Stimulated activated CD4-positive, alpha-beta T cell treated with anti-CD3 and anti-CD28 coated beads, Interleukin-2, amount 100 ng/mL, for 24 hours (primary cell): Measurements from ENCODE around the gene RASAL3.

Experiments
- DNase-seq, 2 donors: peaks; one replicate each; pipeline ENCODE4 v3.0.0-alpha.2; 2020

The RASAL3 gene

DNA sequence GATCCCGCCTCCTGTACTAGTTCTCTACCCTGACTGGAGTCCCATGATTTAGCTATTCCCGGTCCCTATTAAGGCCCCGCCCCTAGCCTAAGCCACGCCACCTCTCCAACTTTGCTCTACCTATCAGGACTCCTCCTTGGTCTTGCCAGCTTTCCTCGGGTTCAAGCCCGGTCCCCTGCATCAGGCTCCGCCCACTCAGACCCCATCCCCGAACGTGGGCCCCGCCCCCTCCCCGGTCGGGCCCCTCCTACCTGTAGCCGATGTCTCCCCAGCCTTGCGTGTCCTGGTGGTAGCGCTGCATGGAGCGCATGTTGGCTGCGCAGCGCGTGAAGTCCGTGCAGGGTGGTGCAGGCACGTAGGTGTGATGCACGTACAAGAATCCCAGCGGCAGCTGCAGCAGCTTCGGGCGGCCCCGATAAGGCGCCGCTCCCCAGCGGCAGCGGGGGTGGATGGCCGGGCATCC is 7.3 kb upstream of the RASAL3 start:
- DNase-seq: no peak

DNA sequence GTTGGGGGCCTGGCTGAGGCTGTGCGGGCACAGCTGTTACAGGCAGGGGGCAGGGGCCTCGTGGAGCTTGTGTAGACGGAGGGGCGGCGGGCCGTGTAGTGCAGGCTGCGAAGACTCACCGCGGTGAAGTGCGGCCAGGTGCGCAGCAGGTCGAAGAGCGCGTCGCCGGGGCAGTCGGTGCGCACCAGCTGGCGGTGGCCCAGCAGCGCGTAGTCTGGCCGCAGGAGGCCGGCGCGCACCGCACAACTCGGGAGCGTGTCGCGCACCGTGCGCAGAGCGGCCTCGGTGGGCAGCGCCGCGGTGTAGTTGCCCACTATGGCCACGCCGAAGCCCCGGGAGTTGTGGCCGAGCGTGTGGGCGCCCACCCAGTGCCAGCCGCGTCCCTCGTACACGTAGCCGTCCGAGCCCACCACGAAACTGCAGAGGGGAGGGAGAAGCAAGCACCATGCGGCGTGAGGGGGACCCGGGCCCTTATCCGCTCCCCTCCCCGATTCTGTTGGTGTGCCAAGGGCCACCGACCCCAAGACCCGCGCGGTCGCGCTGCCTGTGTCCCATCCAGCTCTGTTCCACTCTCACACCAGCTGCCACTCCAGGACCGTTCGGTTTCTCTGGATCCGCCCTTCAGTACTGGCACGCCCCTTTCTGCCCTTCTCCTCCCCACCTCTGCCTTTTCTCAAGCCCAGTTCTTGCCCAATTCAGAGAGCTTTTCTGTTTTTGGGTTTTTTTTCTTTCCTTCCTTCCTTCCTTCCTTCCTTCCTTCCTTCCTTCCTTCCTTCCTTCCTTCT is 5.4 kb upstream of the RASAL3 start:
- DNase-seq: peak in 1 of 2 donors; percentile 46

DNA sequence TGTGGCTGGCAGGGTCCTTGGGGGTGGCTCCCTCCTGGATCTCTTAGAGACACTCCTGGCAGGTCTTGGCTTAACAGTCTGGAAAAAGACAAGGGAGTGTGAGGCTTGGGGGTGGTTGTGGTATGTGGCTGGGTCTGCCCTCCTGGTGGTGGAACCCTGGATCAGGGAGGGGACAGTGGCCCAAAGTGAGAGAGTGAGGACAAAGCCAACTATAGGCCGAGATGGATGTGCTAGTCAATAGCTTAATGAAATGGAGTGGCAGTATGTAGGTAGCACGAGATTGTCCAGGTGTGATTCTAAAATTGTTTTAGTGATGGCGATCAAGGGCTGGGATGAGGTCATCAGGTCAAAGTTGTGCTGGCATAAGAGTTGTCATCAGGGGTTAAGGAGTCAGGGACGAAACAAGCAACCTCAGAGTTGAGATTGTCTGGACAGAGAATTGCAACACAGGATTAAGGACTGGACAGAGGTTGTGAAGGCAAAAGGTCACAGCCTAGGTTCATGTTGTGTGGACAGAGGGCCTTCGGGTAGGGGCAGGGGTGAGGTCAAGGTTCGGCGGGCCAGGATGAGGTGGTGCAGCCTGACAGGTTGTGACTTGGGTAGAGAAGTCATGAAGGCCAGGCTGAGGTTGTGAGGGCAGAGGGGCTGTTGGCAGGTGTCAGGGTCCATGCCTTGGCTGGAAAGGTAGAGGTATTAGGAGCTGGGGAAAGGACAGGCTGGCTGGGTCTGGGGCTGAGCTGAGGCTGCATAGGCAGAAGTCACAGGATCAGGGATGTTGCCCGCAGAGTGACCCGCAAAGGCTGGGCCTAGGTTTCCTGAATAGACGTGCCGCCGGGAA is 4.5 kb upstream of the RASAL3 start:
- no peak for DNase-seq

DNA sequence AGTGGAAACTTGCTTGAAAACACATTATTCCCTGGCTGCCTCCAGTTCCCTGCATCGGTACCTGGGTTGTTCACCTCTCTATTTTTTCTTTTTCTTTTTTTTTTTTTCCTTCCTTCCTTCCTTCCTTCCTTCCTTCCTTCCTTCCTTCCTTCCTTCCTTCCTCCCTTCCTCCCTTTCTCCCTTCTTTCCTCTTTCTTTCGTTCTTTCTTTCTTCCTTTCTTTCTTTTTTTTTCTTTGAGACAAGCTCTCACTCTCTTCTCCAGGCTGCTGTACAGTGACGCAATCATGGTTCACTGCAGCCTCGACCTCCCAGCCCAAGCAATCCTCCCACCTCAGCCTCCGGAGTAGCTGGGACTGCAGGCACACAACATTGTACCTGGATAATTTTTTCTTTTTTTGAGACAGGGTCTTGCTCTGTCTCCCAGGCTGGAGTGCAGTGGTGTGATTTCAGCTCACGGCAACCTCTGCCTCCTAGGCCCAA is 3.4 kb upstream of the RASAL3 start:
- no peak for DNase-seq

DNA sequence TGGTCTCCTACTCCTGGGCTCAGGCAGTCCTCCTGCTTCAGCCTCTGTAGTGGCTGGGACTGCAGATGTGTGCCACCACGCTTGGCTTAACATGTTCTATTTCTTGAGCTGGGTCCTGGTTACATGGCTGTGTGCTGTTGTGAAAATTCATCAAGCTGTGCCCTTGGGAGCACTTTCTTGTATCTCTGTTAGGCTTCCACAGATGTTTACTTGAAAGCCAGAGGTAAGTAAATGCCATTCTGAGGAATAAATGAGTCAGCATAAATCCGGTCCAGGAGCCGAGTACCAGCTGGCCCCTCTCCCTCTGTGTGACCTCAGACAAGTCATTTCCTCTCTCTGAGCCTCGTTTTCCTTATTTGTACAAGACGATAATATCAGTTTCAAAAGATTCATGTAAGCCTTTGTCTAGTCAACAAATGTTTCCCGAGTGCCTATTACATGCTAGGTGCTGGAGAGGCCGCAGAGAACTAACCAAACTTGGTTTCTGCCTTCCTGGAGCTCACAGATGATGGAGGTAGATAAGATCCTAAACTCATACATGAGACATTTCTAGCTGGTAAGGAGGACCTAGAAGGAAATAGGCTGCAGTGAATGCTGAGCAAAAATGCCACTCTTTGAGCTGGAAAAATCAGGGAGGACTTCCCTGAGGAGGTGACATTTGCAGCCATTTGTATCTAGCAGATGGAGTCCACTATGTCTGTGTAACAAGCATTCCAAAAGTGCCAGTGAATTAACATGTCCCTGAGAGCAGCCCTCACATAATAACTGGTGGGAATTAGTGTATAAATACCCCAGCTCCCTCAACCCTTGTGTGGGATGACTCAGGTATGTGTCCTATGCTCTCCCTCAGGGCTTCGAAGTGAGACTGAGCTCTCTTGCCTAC is 2.7 kb upstream of the RASAL3 start:
- DNase-seq: peak; percentile 61 to 63

DNA sequence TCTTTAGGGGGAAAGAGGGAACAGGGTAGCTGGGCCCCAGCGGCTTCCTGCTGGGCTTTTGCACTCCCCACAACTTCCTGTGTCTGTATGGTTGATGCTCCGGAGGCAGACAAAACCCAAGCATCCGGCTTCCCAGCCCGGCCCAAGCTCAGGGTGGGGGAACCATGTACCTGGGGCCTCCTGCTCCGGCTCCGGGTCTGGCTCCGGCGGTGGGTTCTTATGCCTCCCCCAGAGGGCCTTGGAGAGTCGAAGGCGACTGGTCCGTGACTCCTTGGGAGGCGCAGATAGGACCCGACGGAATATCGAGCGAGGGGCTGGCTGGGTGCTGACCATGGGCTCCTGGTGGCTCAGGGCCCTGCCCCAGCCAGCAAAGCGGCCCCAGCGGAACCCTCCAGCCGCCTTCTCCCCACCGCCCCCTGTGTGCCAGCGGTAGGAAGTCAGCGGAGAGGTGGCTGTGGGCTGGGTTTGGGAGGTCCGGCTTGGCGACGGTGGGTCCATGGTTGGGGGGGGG is 428 bp downstream of the RASAL3 start:
- DNase-seq: peak; percentile 76 to 77

DNA sequence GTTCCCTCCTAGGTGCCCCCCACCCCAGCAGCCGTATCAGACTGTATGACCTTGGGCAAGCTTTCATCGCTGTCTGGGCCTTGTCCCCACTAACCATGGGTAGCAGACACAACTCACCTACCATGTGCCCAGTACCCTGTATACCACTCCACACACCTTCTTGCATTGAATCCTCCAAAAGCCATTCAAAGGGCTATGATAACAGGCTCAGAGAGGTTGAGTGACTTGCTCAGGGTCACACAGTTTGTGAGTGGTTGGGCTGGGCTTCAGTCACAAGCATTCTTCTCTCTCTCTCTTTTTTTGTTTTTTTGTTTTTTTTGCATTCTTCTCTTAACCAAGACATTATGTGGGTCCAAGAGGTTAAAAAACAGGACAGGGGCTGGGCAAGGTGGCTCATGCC is 2.6 kb downstream of the RASAL3 start:
- no peak for DNase-seq

DNA sequence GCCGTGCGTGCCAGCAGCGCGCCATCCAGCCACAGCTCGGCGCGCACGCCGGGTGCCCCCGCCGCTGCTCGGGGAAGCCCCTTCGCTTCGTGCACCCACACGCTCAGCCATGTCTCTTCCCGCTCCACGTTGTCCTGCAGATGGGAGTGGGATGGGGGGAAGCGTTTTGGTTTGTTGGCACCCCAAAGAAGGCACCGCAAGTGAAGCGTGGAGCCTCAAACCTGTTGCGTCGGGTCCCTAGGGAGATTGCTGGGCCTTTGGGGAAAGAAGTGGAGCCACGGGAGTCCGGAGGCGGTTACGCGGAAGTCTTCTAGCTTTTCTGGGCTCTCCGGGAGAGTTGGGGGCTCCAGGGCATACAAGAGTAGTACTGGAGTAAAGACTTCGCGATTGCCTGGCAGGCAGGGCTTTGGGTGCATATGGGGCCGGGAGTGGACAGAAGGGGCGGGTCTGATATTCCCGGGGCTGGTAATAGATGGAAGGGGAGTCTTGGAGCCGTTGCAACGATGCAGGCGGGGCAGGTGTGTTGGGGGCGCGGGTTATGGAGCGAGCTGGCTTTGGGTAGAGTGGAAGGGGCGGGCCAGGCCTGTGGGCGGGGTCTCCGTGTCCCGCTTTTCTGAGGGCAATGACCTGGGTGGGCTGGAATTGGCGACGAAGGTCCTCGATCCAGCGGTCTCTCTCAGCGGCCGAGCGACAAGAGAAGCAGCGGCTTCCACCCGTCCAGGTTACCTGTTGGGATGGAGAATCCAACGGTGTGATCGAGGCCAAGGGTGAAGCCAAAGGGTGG is 6.5 kb downstream of the RASAL3 start:
- no peak for DNase-seq

DNA sequence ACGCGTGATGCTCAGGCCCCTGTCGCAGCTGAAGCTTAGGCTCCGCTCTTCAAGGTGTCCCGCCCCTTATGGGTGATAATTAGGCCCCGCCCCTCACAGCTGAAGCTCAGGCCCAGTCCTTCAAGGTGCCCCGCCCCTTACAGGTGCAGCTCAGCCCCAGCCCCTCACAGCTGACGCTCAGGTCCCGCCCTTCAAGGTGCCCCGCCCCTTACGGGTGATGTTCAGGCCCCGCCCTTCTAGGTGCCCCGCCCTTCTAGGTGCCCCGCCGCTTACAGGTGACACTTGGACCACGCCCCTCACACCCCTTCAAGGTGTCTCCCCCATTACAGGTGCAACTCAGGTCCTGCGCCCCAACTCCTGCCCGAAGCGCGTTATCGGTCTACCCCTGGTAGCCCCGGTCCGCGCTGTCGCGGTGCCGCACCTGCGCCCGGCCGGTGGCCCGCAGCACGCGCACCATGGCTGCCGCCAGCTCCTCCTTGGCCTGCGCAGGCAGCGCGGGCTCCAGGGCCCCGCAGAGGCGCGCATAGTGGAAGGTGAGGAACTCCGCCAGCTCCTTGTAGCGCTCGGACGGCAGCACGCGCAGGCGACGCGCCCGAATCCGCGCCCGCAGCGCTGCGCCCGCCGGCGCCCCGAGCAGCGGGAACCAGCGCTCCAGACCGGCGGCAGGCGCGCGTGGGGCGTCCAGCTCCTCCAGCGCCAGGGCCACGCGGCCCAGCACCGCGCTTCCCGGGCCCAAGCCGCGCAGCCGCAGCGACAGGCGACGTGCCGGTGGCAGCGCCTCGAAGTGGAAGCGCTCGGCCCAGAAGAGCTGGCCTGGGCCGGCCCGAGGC is 7.3 kb downstream of the RASAL3 start:
- peak in 1 of 2 donors; percentile 25 for DNase-seq

DNA sequence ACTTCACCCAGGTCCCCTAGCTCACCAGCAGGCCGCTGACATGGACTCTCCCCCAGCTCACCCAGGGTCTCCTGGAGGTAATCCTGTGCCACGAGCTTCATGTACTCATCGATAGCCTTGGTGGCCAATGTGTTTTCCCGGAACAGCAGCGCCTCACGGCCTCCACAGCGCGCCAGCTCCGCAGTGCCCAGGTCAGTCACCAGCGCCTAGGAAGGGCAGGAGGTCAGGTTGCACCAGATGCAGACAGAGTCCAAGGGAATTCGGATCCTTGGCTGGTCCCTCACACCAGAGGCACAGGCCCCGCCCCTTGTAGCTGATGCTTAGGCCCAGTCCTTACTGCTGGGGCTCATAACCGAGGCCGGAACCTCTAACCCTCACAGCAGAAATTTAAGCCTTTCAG is 7.9 kb downstream of the RASAL3 start:
- DNase-seq: no peak

DNA sequence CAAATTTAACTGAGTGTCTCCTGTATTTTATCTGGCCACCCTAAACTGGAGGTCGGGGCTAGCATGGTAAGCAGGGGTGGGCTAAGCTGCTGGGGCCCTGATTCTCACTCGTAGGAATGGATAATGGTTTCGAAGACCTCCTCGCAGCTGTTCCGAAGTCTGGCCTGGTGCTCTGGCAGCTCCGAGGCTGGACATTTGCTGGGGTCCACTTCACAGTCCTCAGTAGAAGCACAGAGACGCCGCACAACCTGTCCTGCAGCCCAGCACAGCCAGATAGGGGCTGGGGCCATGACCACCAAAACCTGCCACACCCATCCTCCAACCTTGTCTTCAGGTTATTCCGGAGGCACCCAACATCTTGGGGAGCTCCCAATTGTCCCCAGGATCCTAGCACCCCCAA is 8.3 kb downstream of the RASAL3 start:
- DNase-seq: no peak

DNA sequence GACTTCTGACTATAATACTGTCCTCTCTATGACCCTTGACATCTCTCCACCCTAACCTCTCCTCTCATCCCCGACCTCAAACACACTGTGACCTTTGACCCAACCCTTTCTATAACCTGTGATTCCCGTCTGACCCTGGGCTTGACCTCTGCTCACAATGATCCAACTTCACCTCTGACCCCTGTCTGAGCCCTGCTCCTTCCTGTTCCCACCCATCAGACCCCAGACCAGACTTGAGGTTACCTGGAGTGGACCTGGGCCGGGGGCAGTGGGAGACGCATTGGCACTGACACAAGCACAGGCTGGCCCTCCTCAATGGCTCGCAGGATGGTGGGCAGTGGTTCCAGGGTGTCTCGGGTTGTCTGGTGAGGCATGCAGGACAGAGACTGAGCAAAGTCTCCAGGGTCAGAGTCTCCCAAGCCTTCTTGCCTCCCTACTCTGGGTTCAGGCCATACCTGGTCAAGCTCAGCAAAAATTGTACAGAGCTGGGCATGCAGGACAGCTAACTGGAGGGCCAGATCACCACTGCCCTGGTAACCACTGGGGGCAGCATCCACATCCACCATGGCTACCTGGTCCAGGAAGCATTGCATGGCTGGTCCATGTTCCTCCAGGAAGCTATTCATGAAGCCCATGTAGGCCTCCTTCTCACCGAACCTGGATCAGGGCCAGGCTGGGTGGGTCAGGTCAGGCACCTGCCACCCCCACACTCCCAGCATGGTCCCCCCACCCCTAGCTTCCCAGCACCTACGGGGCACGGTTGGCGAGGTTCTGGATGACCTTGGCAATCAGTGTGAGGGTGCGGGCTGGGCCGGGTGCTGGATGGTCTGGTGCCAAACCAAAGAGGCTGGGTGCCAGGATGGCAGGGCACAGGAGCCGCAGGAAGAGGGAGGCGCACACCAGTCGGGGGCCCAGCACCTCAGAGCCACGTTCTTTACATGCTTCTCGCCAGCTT is 10.2 kb downstream of the RASAL3 start:
- DNase-seq: no peak

DNA sequence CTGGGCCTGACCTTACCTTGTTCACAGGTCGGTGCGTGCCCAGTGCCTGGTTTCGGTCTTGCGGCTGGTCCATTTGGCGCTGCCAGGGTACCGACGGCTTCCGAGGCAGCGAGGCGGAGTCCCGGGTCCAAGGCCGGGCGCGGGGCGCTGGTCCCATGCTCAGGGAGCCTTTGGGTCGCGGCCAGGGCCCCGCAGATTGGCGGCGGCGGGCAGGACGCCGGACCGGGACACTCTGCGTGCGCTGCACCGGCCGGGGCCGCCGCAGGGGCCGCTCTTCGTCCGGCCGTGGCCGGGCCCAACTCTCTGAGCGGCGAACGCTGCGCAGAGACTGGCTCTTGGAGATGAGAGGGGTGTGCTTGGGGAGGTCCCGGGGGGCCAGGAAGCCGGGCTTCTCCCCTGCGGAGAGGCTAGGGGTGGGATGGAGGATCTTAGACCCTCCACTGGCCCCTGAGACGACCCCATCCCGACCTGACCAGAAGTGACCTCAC is 11.2 kb downstream of the RASAL3 start:
- no peak for DNase-seq

DNA sequence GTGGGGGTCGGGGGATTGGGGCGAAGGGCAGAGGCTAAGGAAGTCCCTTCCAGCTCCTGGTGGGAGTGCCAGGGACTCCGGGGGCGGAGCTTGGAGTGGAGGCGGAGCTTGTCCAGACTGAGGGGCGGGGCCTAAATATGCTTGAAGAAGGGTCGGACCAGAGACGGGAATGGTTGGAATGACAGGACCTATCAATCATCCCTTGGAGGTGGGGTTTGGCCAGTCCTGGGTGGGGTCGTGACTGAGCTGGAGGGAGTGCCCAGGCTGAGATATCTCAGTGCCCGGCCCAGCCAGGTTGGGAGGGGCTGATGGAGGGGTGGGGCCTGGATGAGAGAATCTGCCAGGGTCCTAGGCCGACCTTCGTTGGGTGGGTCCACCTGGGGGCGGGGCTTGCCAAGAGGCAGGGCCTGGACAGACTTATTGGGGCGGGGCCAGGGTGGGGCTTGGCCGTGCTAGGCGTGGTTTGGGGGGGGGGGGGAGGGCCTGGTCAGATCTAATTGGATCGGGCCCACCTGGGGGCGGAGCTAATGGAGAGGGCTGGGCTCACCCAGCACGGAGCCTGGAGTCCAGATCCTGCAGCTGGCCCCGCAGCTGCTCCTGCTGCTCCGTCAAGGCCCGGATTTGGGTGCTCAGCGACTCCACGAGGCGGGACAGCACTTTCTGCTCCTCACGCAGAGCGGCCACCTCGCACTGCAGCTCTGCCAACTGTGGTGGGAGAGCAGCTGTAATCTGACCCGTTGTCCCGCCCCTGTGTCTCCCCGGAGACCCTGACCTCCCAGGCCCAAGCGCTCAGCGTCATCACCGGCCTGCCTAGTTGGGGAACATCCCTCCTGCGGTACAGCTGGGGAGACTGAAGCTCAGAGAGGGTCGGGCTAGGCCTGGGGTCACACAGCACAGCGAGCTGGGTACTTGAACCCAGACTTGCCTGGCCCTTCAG is 12.0 kb downstream of the RASAL3 start:
- peak in 1 of 2 donors; percentile 40 for DNase-seq

DNA sequence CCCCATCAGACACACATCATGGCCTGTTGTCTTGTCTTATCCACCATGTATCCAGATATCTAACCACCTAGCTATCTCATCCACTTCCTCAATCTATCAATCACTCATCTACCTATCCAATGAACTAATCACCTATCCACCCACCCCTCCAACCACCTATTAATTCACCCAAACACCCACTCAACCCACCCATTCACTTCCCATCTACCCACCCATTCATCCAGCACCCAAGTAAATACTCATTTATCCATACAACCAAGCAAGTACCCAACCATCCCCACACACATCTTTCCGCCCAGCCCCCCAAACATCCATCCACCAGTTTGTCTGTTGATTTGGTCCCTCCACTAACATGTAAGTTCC is 13.8 kb downstream of the RASAL3 start:
- no peak for DNase-seq

DNA sequence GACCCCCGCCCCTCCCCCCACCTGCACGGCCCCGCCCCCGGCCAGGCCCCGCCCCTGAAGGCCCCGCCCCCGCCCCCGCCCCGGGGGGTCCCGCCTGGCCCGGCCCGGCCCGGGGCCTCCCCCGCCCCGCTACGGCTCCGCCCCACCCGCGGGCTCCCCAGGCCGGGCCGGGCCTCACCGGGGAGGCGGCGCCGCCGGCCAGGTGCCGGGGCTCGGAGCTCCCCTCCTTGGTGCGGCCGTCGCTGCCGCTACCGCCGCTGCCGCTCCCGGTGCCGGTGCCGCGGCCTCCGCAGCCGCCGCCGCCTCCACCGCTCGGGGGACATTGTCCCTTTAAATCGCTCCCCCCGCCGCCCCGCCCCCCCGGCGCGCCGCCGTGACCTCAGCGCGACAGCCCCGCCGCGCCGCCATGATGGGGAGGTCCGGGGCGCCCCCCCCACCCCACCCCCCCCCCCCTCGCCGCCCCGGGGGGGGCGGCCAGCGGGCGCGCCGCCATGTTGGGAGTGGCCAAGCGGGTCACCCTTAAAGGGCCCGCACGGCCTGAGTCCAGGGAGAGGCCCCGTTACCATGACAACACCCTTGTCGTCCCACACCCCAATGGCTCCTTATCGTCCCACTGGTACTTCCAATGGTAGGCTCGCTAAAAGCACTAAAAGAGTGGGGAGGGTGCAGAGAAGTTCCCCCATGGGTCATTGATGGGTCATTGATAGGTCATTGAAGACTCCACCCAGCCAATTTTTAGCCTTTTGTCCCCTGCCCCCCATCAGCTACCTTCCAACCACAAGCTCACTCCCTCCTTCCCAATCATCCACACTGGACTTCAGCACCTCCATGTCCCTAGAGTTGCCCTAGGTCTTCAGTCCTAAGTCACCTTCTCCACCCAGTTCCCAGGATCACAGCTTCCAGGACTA is 14.5 kb downstream of the RASAL3 start, which contains the start of gene WIZ:
Gene WIZ, minus strand, starts transcription at position 337 of the 908 bp plus-strand sequence. CDS start 1,649 bp downstream, outside the sequence.
- DNase-seq: peak; percentile 84 to 89
